SK-N-SH treated with all-trans-retinoic acid at 6 μM for 48 hours (cell line): ENCODE data around the gene CNTROB.

ENCODE experiments used
- ATAC-seq: fragments of 200-7000 bp; cut with Tn5 transposase; 3 replicates; pipeline ENCODE4 v1.9.1; 2020; ENCODE audit warnings: mild to moderate bottlenecking, moderate library complexity
- ARNTL ChIP-seq: fragments of 450-650 bp; formaldehyde crosslinking; IDR thresholded peaks from 2 replicates; pipeline ENCODE4 v1.5.0; 2020; ENCODE audit warnings: low read depth, mild to moderate bottlenecking, moderate library complexity, borderline replicate concordance
- CSDC2 ChIP-seq: fragments of 250-450 bp; sonication (Bioruptor Pico); IDR thresholded peaks from 2 replicates; pipeline ENCODE4 v1.5.0; 2020; ENCODE audit warnings: mild to moderate bottlenecking, moderate library complexity
- ESRRG ChIP-seq: fragments of 250-450 bp; sonication (Bioruptor Pico); IDR thresholded peaks from 2 replicates; pipeline ENCODE4 v1.6.1; 2021; ENCODE audit warnings: mild to moderate bottlenecking
- GLIS3 ChIP-seq: fragments of 250-450 bp; sonication (Bioruptor Pico); IDR thresholded peaks from 2 replicates; pipeline ENCODE4 v1.5.0; 2020; ENCODE audit warnings: mild to moderate bottlenecking, moderate library complexity
- ISL1 ChIP-seq: fragments of 250-450 bp; sonication (Bioruptor Pico); IDR thresholded peaks from 2 replicates; pipeline ENCODE4 v2.1.2; 2022; ENCODE audit warnings: mild to moderate bottlenecking, moderate library complexity
- RARB ChIP-seq: fragments of 250-450 bp; sonication (Bioruptor Pico); IDR thresholded peaks from 2 replicates; pipeline ENCODE4 v1.8.0; 2021; ENCODE audit warnings: mild to moderate bottlenecking, moderate library complexity
- TCF4 ChIP-seq: fragments of 250-450 bp; sonication (Bioruptor Pico); IDR thresholded peaks from 2 replicates; pipeline ENCODE4 v1.8.0; 2021; ENCODE audit warnings: mild to moderate bottlenecking, moderate library complexity, borderline replicate concordance
- TOX ChIP-seq: fragments of 250-450 bp; sonication (Bioruptor Pico); IDR thresholded peaks from 2 replicates; pipeline ENCODE4 v1.8.0; 2021; ENCODE audit warnings: mild to moderate bottlenecking, moderate library complexity, borderline replicate concordance
- ZC3H10 ChIP-seq: fragments of 250-450 bp; sonication (Bioruptor Pico); IDR thresholded peaks from 2 replicates; pipeline ENCODE4 v1.5.1; 2021; ENCODE audit warnings: mild to moderate bottlenecking, moderate library complexity
- ZFP3 ChIP-seq: fragments of 250-450 bp; sonication (Bioruptor Pico); IDR thresholded peaks from 2 replicates; pipeline ENCODE4 v1.5.0; 2020; ENCODE audit warnings: mild to moderate bottlenecking, moderate library complexity
- ZFP30 ChIP-seq: fragments of 450-650 bp; formaldehyde crosslinking; IDR thresholded peaks from 2 replicates; pipeline ENCODE4 v1.5.0; 2022; ENCODE audit warnings: mild to moderate bottlenecking, moderate library complexity
- ZNF565 ChIP-seq: fragments of 450-650 bp; formaldehyde crosslinking; conservative IDR thresholded peaks from 2 replicates; pipeline ENCODE4 v1.5.0; 2020; ENCODE audit warnings: low read depth, mild to moderate bottlenecking, moderate library complexity
- ZNF70 ChIP-seq: fragments of 450-650 bp; formaldehyde crosslinking; IDR thresholded peaks from 2 replicates; pipeline ENCODE4 v1.5.0; 2020; ENCODE audit warnings: mild to moderate bottlenecking, moderate library complexity
- TF ChIP-seq, protein P1 (sequence below): fragments of 250-450 bp; sonication (Bioruptor Pico); IDR thresholded peaks from 2 replicates; pipeline ENCODE4 v1.8.0; 2020; ENCODE audit warnings: mild to moderate bottlenecking, moderate library complexity, borderline replicate concordance
- TF ChIP-seq, protein P2 (sequence below): fragments of 250-450 bp; sonication (Bioruptor Pico); IDR thresholded peaks from 2 replicates; pipeline ENCODE4 v1.5.1; 2021; ENCODE audit warnings: mild to moderate bottlenecking, moderate library complexity
- TF ChIP-seq, protein P3 (sequence below): fragments of 250-450 bp; sonication (Bioruptor Pico); IDR thresholded peaks from 2 replicates; pipeline ENCODE4 v1.5.1; 2020; ENCODE audit warnings: low read depth, mild to moderate bottlenecking, moderate library complexity

CNTROB gene

DNA sequence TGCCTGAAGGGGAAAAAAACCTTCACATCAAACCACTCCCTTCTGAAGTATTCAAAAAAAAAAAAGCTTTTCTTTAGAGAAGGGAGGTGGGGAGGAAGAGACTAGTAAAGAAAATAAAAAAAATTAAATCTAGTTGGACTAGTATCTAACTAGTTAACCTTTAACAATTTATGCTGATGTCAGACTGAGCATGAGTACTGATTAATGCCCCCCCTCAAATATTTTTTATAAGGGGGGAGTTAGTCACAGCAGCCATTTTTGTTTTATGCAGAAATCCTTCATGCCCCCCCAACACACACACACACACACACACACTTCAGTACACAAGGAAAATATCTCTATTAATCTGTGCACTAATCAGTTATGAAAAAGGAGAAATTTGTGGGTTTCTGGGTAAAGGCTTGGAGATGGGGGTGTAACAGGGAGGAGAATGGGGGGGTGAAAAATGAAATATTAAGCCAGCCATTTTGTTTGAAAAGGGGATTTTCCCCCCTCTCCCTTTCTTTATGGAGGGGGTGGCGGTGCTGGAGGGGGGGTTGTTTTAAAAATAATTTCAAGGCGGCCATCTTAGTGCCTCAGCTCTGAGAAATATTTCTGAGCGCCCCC is 48.1 kb upstream of the CNTROB start:
- no peak for ATAC-seq

GRCh38 chr17:7884581-7885366 is 47.2 kb upstream of the CNTROB start:
- ATAC-seq, result no peak

More for the DNA sequence above, 48.1 kb upstream of the CNTROB start:
- TF ChIP-seq ZNF70 (CRISPR knock-in tag) (no peak), CSDC2 (CRISPR knock-in tag) (no peak), RARB (CRISPR knock-in tag) (no peak), ZNF565 (no peak), ZFP30 (CRISPR knock-in tag) (no peak), TOX (no peak), GLIS3 (CRISPR knock-in tag) (no peak), ISL1 (0 out of 2 replicates have a peak, but pooled peaks have one; percentile 7), ZC3H10 (CRISPR knock-in tag) (no peak), ARNTL (CRISPR knock-in tag) (no peak), ESRRG (CRISPR knock-in tag) (no peak)
- TF ChIP-seq, protein P1, sequence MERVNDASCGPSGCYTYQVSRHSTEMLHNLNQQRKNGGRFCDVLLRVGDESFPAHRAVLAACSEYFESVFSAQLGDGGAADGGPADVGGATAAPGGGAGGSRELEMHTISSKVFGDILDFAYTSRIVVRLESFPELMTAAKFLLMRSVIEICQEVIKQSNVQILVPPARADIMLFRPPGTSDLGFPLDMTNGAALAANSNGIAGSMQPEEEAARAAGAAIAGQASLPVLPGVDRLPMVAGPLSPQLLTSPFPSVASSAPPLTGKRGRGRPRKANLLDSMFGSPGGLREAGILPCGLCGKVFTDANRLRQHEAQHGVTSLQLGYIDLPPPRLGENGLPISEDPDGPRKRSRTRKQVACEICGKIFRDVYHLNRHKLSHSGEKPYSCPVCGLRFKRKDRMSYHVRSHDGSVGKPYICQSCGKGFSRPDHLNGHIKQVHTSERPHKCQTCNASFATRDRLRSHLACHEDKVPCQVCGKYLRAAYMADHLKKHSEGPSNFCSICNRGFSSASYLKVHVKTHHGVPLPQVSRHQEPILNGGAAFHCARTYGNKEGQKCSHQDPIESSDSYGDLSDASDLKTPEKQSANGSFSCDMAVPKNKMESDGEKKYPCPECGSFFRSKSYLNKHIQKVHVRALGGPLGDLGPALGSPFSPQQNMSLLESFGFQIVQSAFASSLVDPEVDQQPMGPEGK (CRISPR knock-in tag), result peak; percentile 100
- TF ChIP-seq, protein P2, sequence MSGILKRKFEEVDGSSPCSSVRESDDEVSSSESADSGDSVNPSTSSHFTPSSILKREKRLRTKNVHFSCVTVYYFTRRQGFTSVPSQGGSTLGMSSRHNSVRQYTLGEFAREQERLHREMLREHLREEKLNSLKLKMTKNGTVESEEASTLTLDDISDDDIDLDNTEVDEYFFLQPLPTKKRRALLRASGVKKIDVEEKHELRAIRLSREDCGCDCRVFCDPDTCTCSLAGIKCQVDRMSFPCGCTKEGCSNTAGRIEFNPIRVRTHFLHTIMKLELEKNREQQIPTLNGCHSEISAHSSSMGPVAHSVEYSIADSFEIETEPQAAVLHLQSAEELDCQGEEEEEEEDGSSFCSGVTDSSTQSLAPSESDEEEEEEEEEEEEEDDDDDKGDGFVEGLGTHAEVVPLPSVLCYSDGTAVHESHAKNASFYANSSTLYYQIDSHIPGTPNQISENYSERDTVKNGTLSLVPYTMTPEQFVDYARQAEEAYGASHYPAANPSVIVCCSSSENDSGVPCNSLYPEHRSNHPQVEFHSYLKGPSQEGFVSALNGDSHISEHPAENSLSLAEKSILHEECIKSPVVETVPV (CRISPR knock-in tag), result no peak
- TF ChIP-seq, protein P3, sequence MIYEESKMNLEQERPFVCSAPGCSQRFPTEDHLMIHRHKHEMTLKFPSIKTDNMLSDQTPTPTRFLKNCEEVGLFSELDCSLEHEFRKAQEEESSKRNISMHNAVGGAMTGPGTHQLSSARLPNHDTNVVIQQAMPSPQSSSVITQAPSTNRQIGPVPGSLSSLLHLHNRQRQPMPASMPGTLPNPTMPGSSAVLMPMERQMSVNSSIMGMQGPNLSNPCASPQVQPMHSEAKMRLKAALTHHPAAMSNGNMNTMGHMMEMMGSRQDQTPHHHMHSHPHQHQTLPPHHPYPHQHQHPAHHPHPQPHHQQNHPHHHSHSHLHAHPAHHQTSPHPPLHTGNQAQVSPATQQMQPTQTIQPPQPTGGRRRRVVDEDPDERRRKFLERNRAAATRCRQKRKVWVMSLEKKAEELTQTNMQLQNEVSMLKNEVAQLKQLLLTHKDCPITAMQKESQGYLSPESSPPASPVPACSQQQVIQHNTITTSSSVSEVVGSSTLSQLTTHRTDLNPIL (CRISPR knock-in tag), result no peak

DNA sequence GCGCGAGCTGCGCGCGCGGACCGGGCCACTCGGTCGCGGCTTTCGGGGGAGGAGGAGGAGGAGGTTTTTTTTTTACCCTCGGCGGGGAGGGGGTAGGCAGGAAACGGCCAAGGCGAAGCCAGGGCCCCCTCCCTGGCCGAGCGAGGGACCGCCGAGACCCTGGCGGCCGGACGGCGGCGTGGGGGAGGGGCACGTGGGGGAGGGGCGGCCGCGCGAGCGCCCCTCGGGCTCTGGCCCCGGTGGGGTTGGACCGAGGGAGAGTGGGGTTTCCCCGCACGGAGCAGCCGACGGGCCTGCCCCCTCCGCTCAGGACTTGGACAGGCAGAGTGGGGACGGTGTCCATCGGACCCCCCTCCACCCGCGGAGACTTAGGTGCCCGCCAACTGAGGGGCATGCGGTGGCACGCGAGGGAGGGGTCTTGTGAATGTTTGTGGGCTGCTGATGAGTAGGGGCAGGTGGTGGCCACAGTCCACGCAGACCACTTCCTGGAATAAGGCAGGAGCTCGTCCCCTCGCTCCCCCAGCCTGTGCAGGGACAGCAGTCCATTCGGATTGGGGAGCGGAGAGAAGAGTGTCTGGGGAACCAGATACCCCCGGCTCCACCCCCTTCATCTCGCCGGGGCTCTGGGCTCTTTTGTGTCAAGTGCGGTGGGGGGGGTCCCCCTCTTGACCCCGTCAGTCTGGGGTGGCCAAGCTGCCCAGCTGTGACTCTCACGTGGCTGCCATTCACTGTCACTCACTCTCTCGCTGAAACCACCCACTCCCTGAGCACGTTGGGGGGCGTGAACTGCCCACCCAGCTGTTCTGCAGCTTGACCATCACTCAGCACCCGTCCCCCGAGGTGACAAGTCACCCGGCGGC is 46.4 kb upstream of the CNTROB start:
- TF ChIP-seq TOX (no peak), ZNF565 (no peak), CSDC2 (CRISPR knock-in tag) (no peak)
- TF ChIP-seq, protein P2 (CRISPR knock-in tag), result no peak
- ATAC-seq, result peak; percentile 9; the same call in 1 of the 3 replicates

More at GRCh38 chr17:7884581-7885366, 47.2 kb upstream of the CNTROB start:
- TF ChIP-seq TCF4 (no peak), ARNTL (CRISPR knock-in tag) (no peak), ZFP3 (CRISPR knock-in tag) (no peak), ZNF565 (no peak)
- TF ChIP-seq, protein P2 (CRISPR knock-in tag), result no peak
